Gastrocnemius medialis (tissue), 4 donors: Measurements from ENCODE around the gene ZBTB7A.

Experiments
- CTCF ChIP-seq, 5 experiments: fragments of 450-650 bp in 3 of 5; fragments of 200-600 bp in 2 of 5; sonication (generic) in 2 of 5; IDR thresholded peaks in 4 of 5; conservative IDR thresholded peaks in 1 of 5; 1 replicate in 4 of 5; 2 replicates in 1 of 5; pipeline ENCODE4 v1.5.1; 2016 to 2019; ENCODE audit warnings: antibody characterized with exemption in 5 of 5, mild to moderate bottlenecking in 3 of 5, moderate library complexity in 3 of 5
- POLR2A ChIP-seq, 2 donors: fragments of 450-650 bp; IDR thresholded peaks; one replicate each; pipeline ENCODE4 v1.6.1; 2017; ENCODE audit warnings: antibody characterized with exemption in 2 of 2, mild to moderate bottlenecking in 2 of 2, moderate library complexity in 2 of 2

GRCh38 chr19:4043966-4044715 lies 22.6 kb downstream of the ZBTB7A start:
- no peak for TF ChIP-seq CTCF (IDR thresholded peaks at IDR 0.05 in 4 of 5, conservative IDR thresholded peaks at IDR 0.05 in 1 of 5)
- no peak for TF ChIP-seq POLR2A (IDR thresholded peaks at IDR 0.05)
